OCI-LY7 (cell line): Measurements from ENCODE around the gene RNF183.

Experiments
- EZH2phosphoT487 ChIP-seq: fragments of 200-600 bp; sonication (generic); IDR thresholded peaks from 2 replicates; pipeline ENCODE4 v1.6.1; 2018; ENCODE audit warnings: low read depth, borderline replicate concordance, mild to moderate bottlenecking, mixed run types, antibody characterized with exemption, low read length, moderate library complexity, mixed read lengths
- TF ChIP-seq, protein P1 (sequence below): fragments of 200-600 bp; sonication (generic); conservative IDR thresholded peaks from 2 replicates; pipeline ENCODE4 v1.5.1; 2014; ENCODE audit warnings: mild to moderate bottlenecking, antibody characterized with exemption, low read length, moderate library complexity, mixed read lengths

DNA sequence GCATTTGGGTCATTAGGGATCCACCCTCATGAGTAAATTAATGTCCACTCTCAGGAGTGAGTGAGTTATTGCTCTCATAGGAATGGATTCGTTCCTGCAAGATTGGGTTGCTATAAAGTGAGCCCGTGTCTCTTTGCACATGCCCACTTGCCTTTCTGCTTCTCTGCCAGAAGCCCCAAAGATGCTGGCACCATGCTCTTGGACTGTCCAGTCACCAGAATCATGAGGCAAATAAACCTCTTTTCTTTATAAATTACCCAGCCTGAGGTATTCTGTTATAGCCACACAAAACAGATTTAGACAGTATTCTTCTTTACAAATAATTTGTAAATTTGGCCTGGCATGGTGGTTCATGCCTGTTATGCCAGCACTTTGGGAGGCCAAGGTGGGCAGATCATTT lies 52.4 kb downstream of the RNF183 start:
- TF ChIP-seq, protein P1, sequence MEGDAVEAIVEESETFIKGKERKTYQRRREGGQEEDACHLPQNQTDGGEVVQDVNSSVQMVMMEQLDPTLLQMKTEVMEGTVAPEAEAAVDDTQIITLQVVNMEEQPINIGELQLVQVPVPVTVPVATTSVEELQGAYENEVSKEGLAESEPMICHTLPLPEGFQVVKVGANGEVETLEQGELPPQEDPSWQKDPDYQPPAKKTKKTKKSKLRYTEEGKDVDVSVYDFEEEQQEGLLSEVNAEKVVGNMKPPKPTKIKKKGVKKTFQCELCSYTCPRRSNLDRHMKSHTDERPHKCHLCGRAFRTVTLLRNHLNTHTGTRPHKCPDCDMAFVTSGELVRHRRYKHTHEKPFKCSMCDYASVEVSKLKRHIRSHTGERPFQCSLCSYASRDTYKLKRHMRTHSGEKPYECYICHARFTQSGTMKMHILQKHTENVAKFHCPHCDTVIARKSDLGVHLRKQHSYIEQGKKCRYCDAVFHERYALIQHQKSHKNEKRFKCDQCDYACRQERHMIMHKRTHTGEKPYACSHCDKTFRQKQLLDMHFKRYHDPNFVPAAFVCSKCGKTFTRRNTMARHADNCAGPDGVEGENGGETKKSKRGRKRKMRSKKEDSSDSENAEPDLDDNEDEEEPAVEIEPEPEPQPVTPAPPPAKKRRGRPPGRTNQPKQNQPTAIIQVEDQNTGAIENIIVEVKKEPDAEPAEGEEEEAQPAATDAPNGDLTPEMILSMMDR = no peak
- no peak for TF ChIP-seq EZH2phosphoT487
